IMR-90 (cell line): ENCODE results near the gene LECT2. TPM values are rescaled to one million over a fixed set of nuclear protein-coding genes. Genes with fewer than 3 reads are reported as not detected.

Experiments
- ATAC-seq: fragments of 200-7000 bp; cut with Tn5 transposase; 2 replicates; pipeline ENCODE4 v1.9.1; 2020; ENCODE audit warnings: low read depth, mild to moderate bottlenecking, moderate library complexity
- BruUV-seq: library from RNA; stranded (reverse); fragments of 400-500 nt; replicated peaks from 2 replicates; lab custom pipeline; 2021; lab: Mats Ljungman, UMichigan
- CTCF ChIA-PET: fragments of 300-600 bp; formaldehyde crosslinking; extraction: SDS; loops from one replicate; lab custom pipeline; 2021; ENCODE audit warnings: antibody characterized with exemption; lab: Yijun Ruan, JAX
- POLR2A ChIA-PET: fragments of 300-600 bp; sonication (Branson Sonifier 250); formaldehyde crosslinking; loops from one replicate; lab custom pipeline; 2022; ENCODE audit warnings: antibody characterized with exemption; ENCODE audit not compliant: unreplicated experiment; lab: Charles Lee
- DNase-seq: peaks from one replicate; pipeline ENCODE4 v3.0.0; 2013
- H2AFZ ChIP-seq: replicated peaks from 2 replicates; pipeline ENCODE3; 2013; ENCODE audit warnings: low read length, mild to moderate bottlenecking; ENCODE audit not compliant: poor library complexity
- H2AK5ac ChIP-seq: 2 replicates; pipeline ENCODE4 v1.6.1; 2013; ENCODE audit warnings: low read depth, low read length, inconsistent platforms
- H2AK9ac ChIP-seq: replicated peaks from 2 replicates; pipeline ENCODE3; 2013; ENCODE audit warnings: mild to moderate bottlenecking, low read depth, low read length, moderate library complexity; ENCODE audit not compliant: poor library complexity
- H2BK120ac ChIP-seq: 2 replicates; pipeline ENCODE4 v1.6.1; 2013; ENCODE audit warnings: low read depth, low read length, inconsistent platforms
- H2BK15ac ChIP-seq: 3 replicates; pipeline ENCODE4 v1.6.1; 2013; ENCODE audit warnings: low read depth, low read length, inconsistent platforms
- H2BK20ac ChIP-seq: 2 replicates; pipeline ENCODE4 v1.6.1; 2013; ENCODE audit warnings: low read depth, mild to moderate bottlenecking, inconsistent platforms, low read length, moderate library complexity
- H2BK5ac ChIP-seq: 2 replicates; pipeline ENCODE4 v1.6.1; 2013; ENCODE audit warnings: mild to moderate bottlenecking, low read depth, low read length, inconsistent platforms; ENCODE audit not compliant: poor library complexity, severe bottlenecking
- H3K14ac ChIP-seq: replicated peaks from 2 replicates; pipeline ENCODE4 v1.6.1; 2013; ENCODE audit warnings: low read depth, low read length, inconsistent platforms
- H3K18ac ChIP-seq: 2 replicates; pipeline ENCODE4 v1.6.1; 2013; ENCODE audit warnings: low read depth, low read length, control low read depth
- H3K23ac ChIP-seq: 2 replicates; pipeline ENCODE4 v1.6.1; 2013; ENCODE audit warnings: low read depth, low read length, inconsistent platforms
- H3K27ac ChIP-seq: 2 replicates; pipeline ENCODE4 v1.5.1; 2013; ENCODE audit warnings: mild to moderate bottlenecking, control low read depth, low read length; ENCODE audit not compliant: insufficient read depth
- H3K27me3 ChIP-seq: 2 replicates; pipeline ENCODE4 v1.6.1; 2013; ENCODE audit warnings: low read length; ENCODE audit not compliant: control insufficient read depth, insufficient read depth
- H3K36me3 ChIP-seq: 2 replicates; pipeline ENCODE4 v1.6.1; 2013; ENCODE audit warnings: low read length, mixed read lengths; ENCODE audit not compliant: control insufficient read depth, insufficient read depth
- H3K4ac ChIP-seq: 2 replicates; pipeline ENCODE4 v1.6.1; 2013; ENCODE audit warnings: low read depth, low read length, inconsistent platforms
- H3K4me1 ChIP-seq: 2 replicates; pipeline ENCODE4 v1.6.1; 2013; ENCODE audit warnings: low read length, mixed read lengths; ENCODE audit not compliant: control insufficient read depth, insufficient read depth
- H3K4me2 ChIP-seq: 2 replicates; pipeline ENCODE4 v1.6.1; 2013; ENCODE audit warnings: low read depth, mild to moderate bottlenecking, control low read depth, low read length, moderate library complexity
- H3K4me3 ChIP-seq: 2 replicates; pipeline ENCODE4 v1.5.1; 2013; ENCODE audit warnings: low read depth, mild to moderate bottlenecking, control low read depth, low read length, moderate library complexity; ENCODE audit not compliant: insufficient read depth
- H3K56ac ChIP-seq: 2 replicates; pipeline ENCODE4 v1.6.1; 2013; ENCODE audit warnings: low read length, inconsistent platforms; ENCODE audit not compliant: insufficient read depth; ENCODE audit errors: extremely low read depth
- H3K79me1 ChIP-seq, 2 experiments: 2 replicates each; pipeline ENCODE4 v1.6.1; 2013; ENCODE audit warnings: low read length in 2 of 2, inconsistent platforms in 1 of 2, low read depth in 1 of 2
- H3K9ac ChIP-seq: 2 replicates; pipeline ENCODE4 v1.6.1; 2013; ENCODE audit warnings: low read depth, low read length, control low read depth
- H3K9me1 ChIP-seq: 2 replicates; pipeline ENCODE4 v1.6.1; 2013; ENCODE audit warnings: low read length, inconsistent platforms; ENCODE audit not compliant: insufficient read depth
- H3K9me3 ChIP-seq: 2 replicates; pipeline ENCODE4 v1.6.1; 2013; ENCODE audit warnings: low read length; ENCODE audit not compliant: control insufficient read depth, insufficient read depth
- H4K20me1 ChIP-seq: 2 replicates; pipeline ENCODE4 v1.6.1; 2013; ENCODE audit warnings: low read length, inconsistent platforms; ENCODE audit not compliant: insufficient read depth
- H4K5ac ChIP-seq: 2 replicates; pipeline ENCODE4 v1.6.1; 2013; ENCODE audit warnings: mild to moderate bottlenecking, low read depth, low read length, control low read depth
- H4K8ac ChIP-seq, 2 experiments: 2 replicates each; pipeline ENCODE4 v1.6.1; 2013; ENCODE audit warnings: low read depth in 2 of 2, low read length in 2 of 2, control low read depth in 1 of 2, inconsistent platforms in 1 of 2
- H4K91ac ChIP-seq: 2 replicates; pipeline ENCODE4 v1.6.1; 2013; ENCODE audit warnings: low read depth, low read length, inconsistent platforms; ENCODE audit not compliant: insufficient read depth
- BHLHE40 ChIP-seq: fragments of 150-350 bp; IDR thresholded peaks from 2 replicates; pipeline ENCODE4 v1.6.1; 2016; ENCODE audit warnings: mild to moderate bottlenecking, low read depth, low read length
- CEBPB ChIP-seq: IDR thresholded peaks from 2 replicates; pipeline ENCODE4 v1.6.1; 2012; ENCODE audit warnings: low read depth, low read length, improper control_type of control experiment
- CHD1 ChIP-seq: IDR thresholded peaks from 2 replicates; pipeline ENCODE4 v1.6.1; 2012; ENCODE audit warnings: low read depth, low read length, improper control_type of control experiment
- FOS ChIP-seq: fragments of 150-350 bp; IDR thresholded peaks from 2 replicates; pipeline ENCODE4 v1.6.1; 2016; ENCODE audit warnings: low read depth, low read length
- MXI1 ChIP-seq: IDR thresholded peaks from 2 replicates; pipeline ENCODE4 v1.6.1; 2012; ENCODE audit warnings: low read depth, mild to moderate bottlenecking, low read length, moderate library complexity, borderline replicate concordance
- NFE2L2 ChIP-seq: fragments of 150-350 bp; IDR thresholded peaks from 2 replicates; pipeline ENCODE4 v1.6.1; 2016; ENCODE audit warnings: low read depth, mild to moderate bottlenecking, low read length
- POLR2A ChIP-seq: IDR thresholded peaks from 2 replicates; pipeline ENCODE4 v1.6.1; 2012; ENCODE audit warnings: mild to moderate bottlenecking, low read depth, low read length
- RFX5 ChIP-seq: IDR thresholded peaks from 2 replicates; pipeline ENCODE4 v1.8.0; 2012; ENCODE audit warnings: low read depth, mild to moderate bottlenecking, low read length, moderate library complexity
- WGBS, 2 experiments: methylation state at CpG; one replicate each; pipeline versions ENCODE4 v1.1.5 to v1.1.7; 2013; ENCODE audit warnings: missing lambda C conversion rate in 2 of 2; ENCODE audit not compliant: insufficient read length in 1 of 2; ENCODE audit errors: extremely low coverage in 2 of 2; 5-methylcytosine and 5-hydroxymethylcytosine counted together
- dilution Hi-C: fragments of 300-500 bp; cut with HindIII; formaldehyde crosslinking; loops from one replicate; pipeline ENCODE4 v1.14.3; 2018; ENCODE audit warnings: low sequenced_read_pairs; ENCODE audit not compliant: unreplicated experiment
- in situ Hi-C: fragments of 300-500 bp; cut with MboI; formaldehyde crosslinking; loops from 3 replicates; pipeline ENCODE4 v1.14.3; 2019; ENCODE audit warnings: low sequenced_read_pairs, inconsistent platforms, mixed read lengths
- intact Hi-C: fragments of 100-400 bp; cut with micrococcal nuclease; formaldehyde crosslinking; loops from 2 replicates; pipeline ENCODE4 v1.10.0; 2022
- polyA plus RNA-seq, 3 experiments: library from polyadenylated mRNA; depleted of rRNA; stranded (reverse); fragments of >200 nt; gene quantifications; 2 replicates each; pipeline ENCODE4 v1.2.3, GENCODE V29; 2012; ENCODE audit warnings: low replicate concordance in 1 of 3
- total RNA-seq: library from RNA; depleted of rRNA; stranded (reverse); fragments of >200 nt; gene quantifications from 2 replicates; pipeline ENCODE4 v1.2.3, GENCODE V29; 2012
- TF ChIP-seq, protein P1 (sequence below): fragments of 150-350 bp; IDR thresholded peaks from 2 replicates; pipeline ENCODE4 v1.6.1; 2017; ENCODE audit warnings: mild to moderate bottlenecking, antibody characterized with exemption, low read length, low read depth
- TF ChIP-seq, protein P2 (sequence below): conservative IDR thresholded peaks from 2 replicates; pipeline ENCODE4 v1.5.1; 2012; ENCODE audit warnings: mild to moderate bottlenecking, low read depth, low read length, improper control_type of control experiment

Gene LECT2
- total and polyA plus RNA-seq, 2 of the 4 experiments (the other 2 are of a cell fraction), result not detected

DNA sequence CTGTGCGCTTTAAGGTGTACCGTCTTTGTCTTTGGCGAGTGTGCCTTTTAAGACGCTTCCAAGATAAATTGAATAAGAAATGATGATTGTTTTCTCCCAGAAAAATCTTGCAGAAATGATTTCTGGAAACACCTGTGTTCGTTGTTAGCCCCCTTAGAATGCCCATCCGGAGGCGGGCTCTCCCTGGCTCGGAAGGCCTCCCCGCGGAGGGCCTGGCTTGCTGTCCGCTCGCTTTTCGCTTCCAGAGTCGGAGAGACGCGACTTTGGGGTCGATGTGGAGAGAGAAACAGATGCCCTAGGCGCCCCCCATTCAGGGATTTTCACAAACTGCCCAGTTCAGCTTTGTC is 23.9 kb downstream of the LECT2 start:
- H3K4me3 ChIP-seq, result no peak overlapping the region
- H4K91ac ChIP-seq, result no peak overlapping the region
- in situ Hi-C loops (no loop called here), dilution Hi-C loops (no loop called here), intact Hi-C loops (loop anchor here (5.0 kb wide), 1 partner anchor 34 kb away; the partner anchor contains the start of gene IL9)
- no peak overlapping the region for H2BK120ac ChIP-seq
- no peak overlapping the region for H3K27ac ChIP-seq
- H2BK15ac ChIP-seq, result no peak overlapping the region
- no peaks in the 10 kb centered on the region for H3K79me1 ChIP-seq
- TF ChIP-seq POLR2A, result no peak
- TF ChIP-seq, protein P1, sequence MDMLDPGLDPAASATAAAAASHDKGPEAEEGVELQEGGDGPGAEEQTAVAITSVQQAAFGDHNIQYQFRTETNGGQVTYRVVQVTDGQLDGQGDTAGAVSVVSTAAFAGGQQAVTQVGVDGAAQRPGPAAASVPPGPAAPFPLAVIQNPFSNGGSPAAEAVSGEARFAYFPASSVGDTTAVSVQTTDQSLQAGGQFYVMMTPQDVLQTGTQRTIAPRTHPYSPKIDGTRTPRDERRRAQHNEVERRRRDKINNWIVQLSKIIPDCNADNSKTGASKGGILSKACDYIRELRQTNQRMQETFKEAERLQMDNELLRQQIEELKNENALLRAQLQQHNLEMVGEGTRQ, result no peak
- no peak for TF ChIP-seq NFE2L2
- no peak for TF ChIP-seq MXI1
- no peak for TF ChIP-seq RFX5
- no peak for TF ChIP-seq BHLHE40
- no peak for TF ChIP-seq FOS
- TF ChIP-seq, protein P2, sequence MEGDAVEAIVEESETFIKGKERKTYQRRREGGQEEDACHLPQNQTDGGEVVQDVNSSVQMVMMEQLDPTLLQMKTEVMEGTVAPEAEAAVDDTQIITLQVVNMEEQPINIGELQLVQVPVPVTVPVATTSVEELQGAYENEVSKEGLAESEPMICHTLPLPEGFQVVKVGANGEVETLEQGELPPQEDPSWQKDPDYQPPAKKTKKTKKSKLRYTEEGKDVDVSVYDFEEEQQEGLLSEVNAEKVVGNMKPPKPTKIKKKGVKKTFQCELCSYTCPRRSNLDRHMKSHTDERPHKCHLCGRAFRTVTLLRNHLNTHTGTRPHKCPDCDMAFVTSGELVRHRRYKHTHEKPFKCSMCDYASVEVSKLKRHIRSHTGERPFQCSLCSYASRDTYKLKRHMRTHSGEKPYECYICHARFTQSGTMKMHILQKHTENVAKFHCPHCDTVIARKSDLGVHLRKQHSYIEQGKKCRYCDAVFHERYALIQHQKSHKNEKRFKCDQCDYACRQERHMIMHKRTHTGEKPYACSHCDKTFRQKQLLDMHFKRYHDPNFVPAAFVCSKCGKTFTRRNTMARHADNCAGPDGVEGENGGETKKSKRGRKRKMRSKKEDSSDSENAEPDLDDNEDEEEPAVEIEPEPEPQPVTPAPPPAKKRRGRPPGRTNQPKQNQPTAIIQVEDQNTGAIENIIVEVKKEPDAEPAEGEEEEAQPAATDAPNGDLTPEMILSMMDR, result no peak
- no peak for TF ChIP-seq CHD1
- TF ChIP-seq CEBPB, result no peak
- no peak overlapping the region for H3K4me2 ChIP-seq
- ATAC-seq, result no peak
- H3K27me3 ChIP-seq, result peaks cover 38% of the 10 kb centered on the region
- H3K4me1 ChIP-seq, result no peaks in the 10 kb centered on the region; the same call in 1 of the 2 replicates
- BruUV-seq, result no TSS peak
- WGBS, 2 experiments, result 34% methylated on average over 9 of the region's 18 CpGs; no CpG with 5 or more reads in 1 of the 2 experiments
- no peak overlapping the region for H3K9ac ChIP-seq
- no peak for DNase-seq
- no peak overlapping the region for H3K56ac ChIP-seq
- no peak overlapping the region for H4K5ac ChIP-seq
- no peaks in the 10 kb centered on the region for H3K9me1 ChIP-seq
- ChIA-PET POLR2A (no interaction called here), CTCF (no interaction called here)
- no peak overlapping the region for H2AK5ac ChIP-seq
- H3K9me3 ChIP-seq, result peaks cover 2% of the 10 kb centered on the region; the same call in 1 of the 2 replicates
- no peak overlapping the region for H2BK20ac ChIP-seq
- no peak overlapping the region for H3K18ac ChIP-seq
- no peak overlapping the region for H3K23ac ChIP-seq
- no peak overlapping the region for H3K4ac ChIP-seq
- H4K8ac ChIP-seq, result no peak overlapping the region
- H2BK5ac ChIP-seq, result no peak overlapping the region
- no peaks in the 10 kb centered on the region for H3K36me3 ChIP-seq
- no peak overlapping the region for H3K14ac ChIP-seq
- H2AFZ ChIP-seq, result no peak overlapping the region
- no peaks in the 10 kb centered on the region for H4K20me1 ChIP-seq
- H2AK9ac ChIP-seq, result no peak overlapping the region
